ENCODE results near the gene DAB2IP. TPM values are rescaled to one million over a fixed set of nuclear protein-coding genes. Genes with fewer than 3 reads are reported as not detected.
A peak's percentile ranks its signal among the peaks of the same experiment; 100 is the strongest.

Gene DAB2IP
- total and polyA plus RNA-seq, 2 donors (not counting 1 experiment from before 2014, with no cell fraction given): 14.6 to 16.5 TPM

- Histone ChIP-seq H3K9me3 (ENCODE audit: control insufficient read depth, insufficient read depth, low read depth, low read length) (no peaks in the 10 kb centered on the region), H3K27me3 (ENCODE audit: control insufficient read depth, insufficient read depth, low read length) (no peaks in the 10 kb centered on the region), H3K27ac (ENCODE audit: insufficient read depth, low read length) (no peak overlapping the region), H4K20me1 (ENCODE audit: control insufficient read depth, extremely low read depth, insufficient read depth, low read length) (no peaks in the 10 kb centered on the region), H3K79me2 (ENCODE audit: control insufficient read depth, insufficient read depth, low read length) (no peaks in the 10 kb centered on the region), H3K36me3 (ENCODE audit: control insufficient read depth, insufficient read depth, low read length) (no peaks in the 10 kb centered on the region), H2AFZ (ENCODE audit: low read length) (no peak overlapping the region), H3K9ac (ENCODE audit: insufficient read depth, low read length) (no peak overlapping the region), H3K4me1 (ENCODE audit: control insufficient read depth, extremely low read depth, insufficient read depth, low read length) (no peaks in the 10 kb centered on the region), H3K4me3 (replicated peaks in 1 of 4; ENCODE audit: control extremely low read depth in 1 of 4, insufficient read depth in 1 of 4, low read depth in 3 of 4, low read length in 4 of 4) (no peak overlapping the region), H3K4me2 (ENCODE audit: extremely low read depth, insufficient read depth, low read length) (no peak overlapping the region)
- TF ChIP-seq EZH2 (IDR thresholded peaks at IDR 0.05; ENCODE audit: low read length, missing control alignments) (no peak), CTCF (conservative IDR thresholded peaks at IDR 0.05 in 1 of 2, IDR thresholded peaks at IDR 0.05 in 1 of 2; ENCODE audit: low read depth in 1 of 2, low read length in 2 of 2) (no peak)
- DNase-seq (ENCODE audit: low read depth in 2 of 2): peak in 1 of 2 donors; percentile 11
Observed at GRCh38 chr9:121807823-121808278, 156.4 kb downstream of the DAB2IP start.

GRCh38 chr9:121808781-121809180 lies 157.3 kb downstream of the DAB2IP start:
- H4K20me1 ChIP-seq (ENCODE audit: control insufficient read depth, extremely low read depth, insufficient read depth, low read length): no peaks in the 10 kb centered on the region
- DNase-seq (ENCODE audit: low read depth in 2 of 2): no peak
- H3K79me2 ChIP-seq (ENCODE audit: control insufficient read depth, insufficient read depth, low read length): no peaks in the 10 kb centered on the region
- H2AFZ ChIP-seq (ENCODE audit: low read length): no peak overlapping the region
- H3K9me3 ChIP-seq (ENCODE audit: control insufficient read depth, insufficient read depth, low read depth, low read length): no peaks in the 10 kb centered on the region
- no peaks in the 10 kb centered on the region for H3K27me3 ChIP-seq (ENCODE audit: control insufficient read depth, insufficient read depth, low read length)
- H3K4me2 ChIP-seq (ENCODE audit: extremely low read depth, insufficient read depth, low read length): no peak overlapping the region
- no peak overlapping the region for H3K9ac ChIP-seq (ENCODE audit: insufficient read depth, low read length)
- H3K4me1 ChIP-seq (ENCODE audit: control insufficient read depth, extremely low read depth, insufficient read depth, low read length): no peaks in the 10 kb centered on the region
- no peak overlapping the region for H3K4me3 ChIP-seq (replicated peaks in 1 of 4; ENCODE audit: control extremely low read depth in 1 of 4, insufficient read depth in 1 of 4, low read depth in 3 of 4, low read length in 4 of 4)
- no peak overlapping the region for H3K27ac ChIP-seq (ENCODE audit: insufficient read depth, low read length)
- H3K36me3 ChIP-seq (ENCODE audit: control insufficient read depth, insufficient read depth, low read length): no peaks in the 10 kb centered on the region
- no peak for TF ChIP-seq EZH2 (IDR thresholded peaks at IDR 0.05; ENCODE audit: low read length, missing control alignments)
- no peak for TF ChIP-seq CTCF (conservative IDR thresholded peaks at IDR 0.05 in 1 of 2, IDR thresholded peaks at IDR 0.05 in 1 of 2; ENCODE audit: low read depth in 1 of 2, low read length in 2 of 2)

GRCh38 chr9:121809356-121810050 lies 158.1 kb downstream of the DAB2IP start:
- no peak for DNase-seq (ENCODE audit: low read depth in 2 of 2)
- Histone ChIP-seq H3K27ac (ENCODE audit: insufficient read depth, low read length) (no peak overlapping the region), H3K4me3 (replicated peaks in 1 of 4; ENCODE audit: control extremely low read depth in 1 of 4, insufficient read depth in 1 of 4, low read depth in 3 of 4, low read length in 4 of 4) (no peak overlapping the region), H4K20me1 (ENCODE audit: control insufficient read depth, extremely low read depth, insufficient read depth, low read length) (no peaks in the 10 kb centered on the region), H2AFZ (ENCODE audit: low read length) (no peak overlapping the region), H3K9me3 (ENCODE audit: control insufficient read depth, insufficient read depth, low read depth, low read length) (no peaks in the 10 kb centered on the region), H3K36me3 (ENCODE audit: control insufficient read depth, insufficient read depth, low read length) (no peaks in the 10 kb centered on the region), H3K27me3 (ENCODE audit: control insufficient read depth, insufficient read depth, low read length) (no peaks in the 10 kb centered on the region), H3K9ac (ENCODE audit: insufficient read depth, low read length) (no peak overlapping the region), H3K79me2 (ENCODE audit: control insufficient read depth, insufficient read depth, low read length) (no peaks in the 10 kb centered on the region), H3K4me1 (ENCODE audit: control insufficient read depth, extremely low read depth, insufficient read depth, low read length) (no peaks in the 10 kb centered on the region), H3K4me2 (ENCODE audit: extremely low read depth, insufficient read depth, low read length) (no peak overlapping the region)
- TF ChIP-seq EZH2 (IDR thresholded peaks at IDR 0.05; ENCODE audit: low read length, missing control alignments): no peak
- no peak for TF ChIP-seq CTCF (conservative IDR thresholded peaks at IDR 0.05 in 1 of 2, IDR thresholded peaks at IDR 0.05 in 1 of 2; ENCODE audit: low read depth in 1 of 2, low read length in 2 of 2)
